Astrocyte of the cerebellum (primary cell): Measurements from ENCODE around the gene ARHGAP26.

Experiments
- DNase-seq: peaks from one replicate; pipeline ENCODE4 v3.0.0-alpha.2; 2011; ENCODE audit warnings: low read depth
- H3K4me3 ChIP-seq: 2 replicates; pipeline ENCODE4 v1.5.1; 2011; ENCODE audit warnings: mild to moderate bottlenecking, low read depth, low read length, moderate library complexity
- CTCF ChIP-seq: IDR thresholded peaks from 2 replicates; pipeline ENCODE4 v1.5.1; 2012; ENCODE audit warnings: low read length, low read depth, moderate library complexity, mild to moderate bottlenecking; ENCODE audit errors: missing control alignments
- in situ Hi-C: cut with HindIII; loops from 2 replicates; pipeline ENCODE4 v1.10.0; 2017; ENCODE audit warnings: low sequenced_read_pairs

ARHGAP26 gene

GRCh38 chr5:143051244-143052058, 281.3 kb downstream of the ARHGAP26 start:
- no peak for TF ChIP-seq CTCF
- in situ Hi-C loops: no loop called here
- DNase-seq: peak; percentile 86
- no peak overlapping the region for H3K4me3 ChIP-seq

- in situ Hi-C loops: no loop called here
- H3K4me3 ChIP-seq: no peak overlapping the region
- DNase-seq: no peak
- no peak for TF ChIP-seq CTCF
Observed at GRCh38 chr5:143052967-143053682, 282.9 kb downstream of the ARHGAP26 start.

- in situ Hi-C loops: no loop called here
- no peak for DNase-seq
- TF ChIP-seq CTCF: no peak
- H3K4me3 ChIP-seq: no peak overlapping the region
Observed at GRCh38 chr5:143053780-143054179, 283.6 kb downstream of the ARHGAP26 start.

GRCh38 chr5:143054480-143054941, 284.3 kb downstream of the ARHGAP26 start:
- DNase-seq: no peak
- H3K4me3 ChIP-seq: no peak overlapping the region
- no peak for TF ChIP-seq CTCF
- in situ Hi-C loops: no loop called here

GRCh38 chr5:143055596-143056338, 285.6 kb downstream of the ARHGAP26 start:
- no peak for DNase-seq
- no peak overlapping the region for H3K4me3 ChIP-seq
- TF ChIP-seq CTCF: no peak
- in situ Hi-C loops: no loop called here

GRCh38 chr5:143056339-143056704, 286.1 kb downstream of the ARHGAP26 start:
- DNase-seq: no peak
- no peak for TF ChIP-seq CTCF
- in situ Hi-C loops: no loop called here
- H3K4me3 ChIP-seq: no peak overlapping the region
